H1 (cell line): Measurements from ENCODE around the gene YWHAE. TPM values are rescaled to one million over a fixed set of nuclear protein-coding genes. Genes with fewer than 3 reads are reported as not detected.
A peak's percentile ranks its signal among the peaks of the same experiment; 100 is the strongest.

Experiments used
- CTCF ChIA-PET: fragments of 300-600 bp; sonication (Branson Sonifier 250); formaldehyde crosslinking; loops from one replicate; lab custom pipeline; 2021; ENCODE audit not compliant: partially characterized antibody; lab: Charles Lee
- POLR2A ChIA-PET: fragments of 300-600 bp; sonication (Branson Sonifier 250); formaldehyde crosslinking; loops from one replicate; lab custom pipeline; 2021; ENCODE audit warnings: inconsistent platforms; ENCODE audit not compliant: partially characterized antibody; lab: Charles Lee
- DNase-seq, 2 experiments: peaks; one replicate each; pipeline versions ENCODE4 v3.0.0 to v3.0.0-alpha.2; 2010 to 2022; ENCODE audit warnings: low spot score in 2 of 2, low read depth in 1 of 2, mixed read lengths in 1 of 2
- FAIRE-seq: peaks from 2 replicates; lab custom pipeline; 2011; peaks lifted over from hg19 to GRCh38; lab: Jason Lieb, UNC
- H2AFZ ChIP-seq: 2 replicates; pipeline ENCODE4 v1.8.1; 2012; ENCODE audit warnings: low read length, inconsistent platforms
- H2AK5ac ChIP-seq: 2 replicates; pipeline ENCODE4 v1.6.1; 2013; ENCODE audit warnings: low read depth, low read length
- H2BK120ac ChIP-seq: replicated peaks from 2 replicates; pipeline ENCODE3; 2013; ENCODE audit warnings: low read depth, low read length, inconsistent platforms
- H2BK12ac ChIP-seq: 2 replicates; pipeline ENCODE4 v1.6.1; 2013; ENCODE audit warnings: low read depth, low read length
- H2BK15ac ChIP-seq: 2 replicates; pipeline ENCODE4 v1.6.1; 2013; ENCODE audit warnings: low read length
- H2BK20ac ChIP-seq: 2 replicates; pipeline ENCODE4 v1.6.1; 2013; ENCODE audit warnings: low read length
- H2BK5ac ChIP-seq: 2 replicates; pipeline ENCODE4 v1.6.1; 2013; ENCODE audit warnings: low read depth, low read length
- H3K14ac ChIP-seq: 2 replicates; pipeline ENCODE4 v1.6.1; 2013; ENCODE audit warnings: inconsistent platforms; ENCODE audit not compliant: insufficient read length
- H3K18ac ChIP-seq: 2 replicates; pipeline ENCODE4 v1.6.1; 2013; ENCODE audit warnings: low read length; ENCODE audit errors: extremely low read depth
- H3K23ac ChIP-seq: 2 replicates; pipeline ENCODE4 v1.6.1; 2013; ENCODE audit warnings: inconsistent platforms; ENCODE audit not compliant: insufficient read length
- H3K23me2 ChIP-seq: 2 replicates; pipeline ENCODE4 v1.6.1; 2013; ENCODE audit warnings: low read depth, low read length
- H3K27ac ChIP-seq: 2 replicates; pipeline ENCODE4 v1.6.1; 2011; ENCODE audit warnings: low read depth, low read length, inconsistent platforms
- H3K27me3 ChIP-seq, 4 experiments: replicated peaks in 1 of 4; 1 replicate in 1 of 4; 2 replicates in 3 of 4; pipeline versions ENCODE4 v1.6.1 to v1.8.1; 2011 to 2013; ENCODE audit warnings: low read length in 3 of 4, mild to moderate bottlenecking in 3 of 4, inconsistent platforms in 2 of 4, mixed read lengths in 2 of 4, moderate library complexity in 1 of 4; ENCODE audit not compliant: control insufficient read depth in 3 of 4, insufficient read depth in 3 of 4; ENCODE audit errors: extremely low read depth in 1 of 4
- H3K36me3 ChIP-seq, 4 experiments: 2 replicates each; pipeline versions ENCODE4 v1.6.1 to v1.8.1; 2011 to 2013; ENCODE audit warnings: mild to moderate bottlenecking in 4 of 4, low read length in 3 of 4, moderate library complexity in 2 of 4, control low read depth in 1 of 4, inconsistent platforms in 1 of 4; ENCODE audit not compliant: insufficient read depth in 4 of 4, control insufficient read depth in 2 of 4
- H3K4ac ChIP-seq: replicated peaks from 2 replicates; pipeline ENCODE3; 2013; ENCODE audit warnings: low read length, low read depth, mixed read lengths, inconsistent platforms; ENCODE audit not compliant: insufficient read length
- H3K4me1 ChIP-seq, 4 experiments: replicated peaks in 1 of 4; 1 replicate in 1 of 4; 2 replicates in 3 of 4; pipeline versions ENCODE4 v1.6.1 to v1.8.1; 2011 to 2013; ENCODE audit warnings: low read length in 3 of 4, inconsistent platforms in 2 of 4, mixed read lengths in 1 of 4; ENCODE audit not compliant: insufficient read depth in 4 of 4, control insufficient read depth in 3 of 4
- H3K4me2 ChIP-seq, 2 experiments: 2 replicates each; pipeline versions ENCODE4 v1.6.1 to v1.8.1; 2011 to 2013; ENCODE audit warnings: low read depth in 2 of 2, low read length in 2 of 2, control low read depth in 1 of 2, inconsistent platforms in 1 of 2, mild to moderate bottlenecking in 1 of 2; ENCODE audit not compliant: insufficient read depth in 1 of 2
- H3K4me3 ChIP-seq, 4 experiments: fragments of 200-600, 300-600 bp in 1 of 4; sonication (generic), shearing (Covaris generic), sonication (Bioruptor Twin) in 1 of 4; 2 replicates each; pipeline versions ENCODE4 v1.5.1 to v1.8.1; 2011 to 2016; ENCODE audit warnings: low read length in 4 of 4, low read depth in 3 of 4, control low read depth in 2 of 4, inconsistent platforms in 2 of 4, mild to moderate bottlenecking in 2 of 4, mixed read lengths in 1 of 4, moderate library complexity in 1 of 4; ENCODE audit not compliant: insufficient read depth in 2 of 4; ENCODE audit errors: extremely low read depth in 1 of 4
- H3K56ac ChIP-seq: replicated peaks from 2 replicates; pipeline ENCODE3; 2013; ENCODE audit warnings: low read depth, mild to moderate bottlenecking, mixed read lengths, low read length, inconsistent platforms; ENCODE audit not compliant: insufficient read length
- H3K79me1 ChIP-seq: 2 replicates; pipeline ENCODE4 v1.6.1; 2013; ENCODE audit warnings: low read depth, low read length, control low read depth
- H3K79me2 ChIP-seq, 2 experiments: 2 replicates each; pipeline versions ENCODE4 v1.6.1 to v1.8.1; 2012 to 2013; ENCODE audit warnings: low read length in 2 of 2, mild to moderate bottlenecking in 2 of 2, inconsistent platforms in 1 of 2; ENCODE audit not compliant: insufficient read depth in 2 of 2, control insufficient read depth in 1 of 2
- H3K9ac ChIP-seq, 4 experiments: replicated peaks in 1 of 4; 1 replicate in 1 of 4; 2 replicates in 3 of 4; pipeline versions ENCODE4 v1.6.1 to v1.8.1; 2011 to 2013; ENCODE audit warnings: low read depth in 3 of 4, low read length in 3 of 4, control low read depth in 2 of 4, mild to moderate bottlenecking in 2 of 4, moderate library complexity in 2 of 4, inconsistent platforms in 1 of 4; ENCODE audit errors: extremely low read depth in 1 of 4
- H3K9me3 ChIP-seq, 2 experiments: 2 replicates each; pipeline versions ENCODE4 v1.6.1 to v1.8.1; 2012 to 2013; ENCODE audit warnings: mild to moderate bottlenecking in 2 of 2, moderate library complexity in 2 of 2, control low read depth in 1 of 2, inconsistent platforms in 1 of 2, low read depth in 1 of 2, low read length in 1 of 2, mixed read lengths in 1 of 2; ENCODE audit not compliant: insufficient read depth in 2 of 2
- H4K20me1 ChIP-seq, 2 experiments: replicated peaks in 1 of 2; 2 replicates each; pipeline versions ENCODE3 to v1.8.1; 2011 to 2013; ENCODE audit warnings: inconsistent platforms in 2 of 2, low read length in 2 of 2, mild to moderate bottlenecking in 1 of 2; ENCODE audit not compliant: insufficient read depth in 2 of 2, control insufficient read depth in 1 of 2
- H4K5ac ChIP-seq: 2 replicates; pipeline ENCODE4 v1.6.1; 2013; ENCODE audit warnings: low read length, low read depth, mixed read lengths, inconsistent platforms; ENCODE audit not compliant: insufficient read length
- H4K8ac ChIP-seq: 2 replicates; pipeline ENCODE4 v1.8.0; 2013; ENCODE audit warnings: mild to moderate bottlenecking, moderate library complexity, low read length, inconsistent platforms; ENCODE audit not compliant: insufficient read depth; ENCODE audit errors: extremely low read depth
- H4K91ac ChIP-seq: replicated peaks from 2 replicates; pipeline ENCODE3; 2013; ENCODE audit warnings: low read length, mixed read lengths, inconsistent platforms; ENCODE audit not compliant: insufficient read length
- CBX5 ChIP-seq: fragments of 300-800, 300-1000 bp; sonication (generic); IDR thresholded peaks from 2 replicates; pipeline ENCODE4 v1.7.1; 2016; ENCODE audit warnings: antibody characterized with exemption, low read length, low read depth
- CHD2 ChIP-seq: IDR thresholded peaks from 2 replicates; pipeline ENCODE4 v1.6.1; 2012; ENCODE audit warnings: low read length, improper control_type of control experiment
- CTBP2 ChIP-seq: IDR thresholded peaks from 2 replicates; pipeline ENCODE4 v1.7.0; 2011; ENCODE audit warnings: borderline replicate concordance, mild to moderate bottlenecking, moderate library complexity, mixed read lengths, low read length; ENCODE audit not compliant: insufficient read depth, insufficient read length
- HDAC6 ChIP-seq: IDR thresholded peaks from one replicate; pipeline ENCODE4 v1.7.1; 2012; ENCODE audit warnings: low read depth, mild to moderate bottlenecking, inconsistent platforms, low read length, moderate library complexity
- JUND ChIP-seq: IDR thresholded peaks from 2 replicates; pipeline ENCODE4 v1.6.1; 2011; ENCODE audit warnings: mild to moderate bottlenecking, improper control_type of control experiment, low read length
- KDM1A ChIP-seq: fragments of 200-600, 300-600 bp; sonication (generic); IDR thresholded peaks from 2 replicates; pipeline ENCODE4 v1.7.1; 2016; ENCODE audit warnings: mild to moderate bottlenecking, low read length, borderline replicate concordance
- POLR2AphosphoS5 ChIP-seq: IDR thresholded peaks from 2 replicates; pipeline ENCODE4 v1.6.1; 2011; ENCODE audit warnings: low read depth, low read length
- RNF2 ChIP-seq: fragments of 200-900, 300-1000 bp; sonication (generic); IDR thresholded peaks from 2 replicates; pipeline ENCODE4 v1.7.1; 2016; ENCODE audit warnings: borderline replicate concordance, low read depth, mild to moderate bottlenecking, antibody characterized with exemption, low read length; ENCODE audit not compliant: poor library complexity, severe bottlenecking; ENCODE audit errors: missing control alignments
- SP2 ChIP-seq: IDR thresholded peaks from 2 replicates; pipeline ENCODE4 v1.6.1; 2012; ENCODE audit warnings: mild to moderate bottlenecking, low read length, inconsistent platforms
- SP4 ChIP-seq: IDR thresholded peaks from 2 replicates; pipeline ENCODE4 v1.6.1; 2012; ENCODE audit warnings: low read length, inconsistent platforms
- TCF12 ChIP-seq: IDR thresholded peaks from 2 replicates; pipeline ENCODE4 v1.6.1; 2011; ENCODE audit warnings: low read depth, mild to moderate bottlenecking, low read length
- WGBS, 2 experiments: shearing (Covaris generic) in 1 of 2; methylation state at CpG; one replicate each; pipeline versions ENCODE4 v1.1.6 to v1.1.7; 2013 to 2015; ENCODE audit warnings: low lambda C conversion rate in 2 of 2, mixed read lengths in 2 of 2, inconsistent platforms in 1 of 2, low coverage in 1 of 2, missing lambda C conversion rate in 1 of 2; ENCODE audit not compliant: insufficient replicate concordance in 2 of 2, insufficient coverage in 1 of 2, insufficient read length in 1 of 2; ENCODE audit errors: extremely low coverage in 1 of 2, missing lambda C conversion rate in 1 of 2; 5-methylcytosine and 5-hydroxymethylcytosine counted together
- polyA plus RNA-seq, 7 experiments: library from polyadenylated mRNA; depleted of rRNA in 3 of 7; stranded (reverse) in 5 of 7; unstranded in 2 of 7; fragments of >200 nt in 5 of 7; fragments of 200-250 nt in 2 of 7; gene quantifications; 1 replicate in 5 of 7; 2 replicates in 1 of 7; 4 replicates in 1 of 7; pipeline versions ENCODE4 v1.2.1 to v1.2.3, GENCODE V29; 2011 to 2013; ENCODE audit warnings: missing spikeins in 2 of 7, mixed read lengths in 2 of 7
- total RNA-seq: library from RNA; stranded (reverse); fragmentation: NEBNext Ultra II Directional; extraction: Animal tissue kit (Norgen Biotek cat#: 25700); gene quantifications from 2 replicates; pipeline ENCODE4 v1.2.1, GENCODE V29; 2021
- TF ChIP-seq, protein P1 (sequence below): IDR thresholded peaks from 2 replicates; pipeline ENCODE4 v1.6.1; 2012; ENCODE audit warnings: low read length, inconsistent platforms

Gene YWHAE
- total and polyA plus RNA-seq, 2 of the 8 experiments (the other 6 are each of a cell fraction or from before 2014, with no cell fraction given) = 559 to 1,186 TPM

DNA sequence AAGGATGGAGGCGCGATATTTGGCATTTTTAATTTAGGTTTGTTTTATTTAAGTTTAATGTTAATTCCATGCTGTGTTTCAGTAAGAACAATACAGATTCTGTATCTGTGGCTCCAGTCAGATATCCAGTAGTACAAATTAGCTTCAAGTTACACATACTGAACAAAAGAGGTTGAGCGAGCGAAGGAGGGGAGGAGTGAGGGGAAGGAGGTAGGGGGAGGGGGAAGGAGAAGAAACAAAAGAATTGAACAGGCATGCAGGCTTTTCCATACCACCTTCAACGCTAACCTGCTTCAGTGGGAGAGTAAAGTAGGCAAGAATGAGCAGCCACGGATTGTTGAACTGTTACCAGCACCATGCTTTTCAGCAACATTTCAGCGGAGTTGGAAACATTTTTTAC lies 55.5 kb downstream of the YWHAE start:
- H4K20me1 ChIP-seq = peaks cover 9 to 11% of the 10 kb centered on the region in 2 experiments
- H3K79me2 ChIP-seq = peaks cover 4 to 39% of the 10 kb centered on the region in 2 experiments
- peaks cover 0 to 3% (median 0%) of the 10 kb centered on the region in 4 experiments; a peak in 2 of 7 replicates for H3K4me1 ChIP-seq
- H4K91ac ChIP-seq = no peak overlapping the region
- H3K9ac ChIP-seq = peak overlapping the region in 1 of 4 experiments; percentile 18; a peak in 1 of 7 replicates
- ChIA-PET POLR2A (interaction anchor here (0.7 kb wide), 1 partner anchor 73 kb away, joined by 3 read pairs; no protein-coding TSS in a partner anchor), CTCF (interaction anchor here (1.1 to 1.9 kb wide), 2 partner anchors 13 to 21 kb away, joined by 3 to 6 read pairs; no protein-coding TSS in a partner anchor)
- no peak overlapping the region for H3K56ac ChIP-seq
- no peak overlapping the region for H3K4me3 ChIP-seq
- peaks cover 2% of the 10 kb centered on the region; the same call in 1 of the 2 replicates for H3K79me1 ChIP-seq
- H2AK5ac ChIP-seq = no peak overlapping the region
- no peak overlapping the region for H4K5ac ChIP-seq
- DNase-seq (no peak), FAIRE-seq (no peak)
- no peak overlapping the region for H2BK15ac ChIP-seq
- H4K8ac ChIP-seq = no peak overlapping the region
- 86 to 100% methylated on average over 2 to 7 of the region's 7 CpGs for WGBS, 2 experiments
- no peak overlapping the region for H2BK5ac ChIP-seq
- peaks cover 5 to 38% (median 26%) of the 10 kb centered on the region in 4 experiments; a peak in 6 of 8 replicates for H3K36me3 ChIP-seq
- H3K4me2 ChIP-seq = peak overlapping the region in 1 of 2 experiments; percentile 17; a peak in 1 of 4 replicates
- H3K14ac ChIP-seq = no peak overlapping the region
- no peak overlapping the region for H2BK120ac ChIP-seq
- no peak overlapping the region for H2BK20ac ChIP-seq
- H2BK12ac ChIP-seq = no peak overlapping the region
- H2AFZ ChIP-seq = no peak overlapping the region
- H3K4ac ChIP-seq = no peak overlapping the region
- no peaks in the 10 kb centered on the region for H3K23me2 ChIP-seq
- no peak overlapping the region for H3K18ac ChIP-seq
- H3K23ac ChIP-seq = no peak overlapping the region
- H3K27ac ChIP-seq = no peak overlapping the region
- H3K9me3 ChIP-seq = peaks cover 0 to 3% of the 10 kb centered on the region in 2 experiments; a peak in 1 of 4 replicates
- no peaks in the 10 kb centered on the region for H3K27me3 ChIP-seq
- TF ChIP-seq KDM1A = no peak
- TF ChIP-seq SP2 = no peak
- TF ChIP-seq, protein P1, sequence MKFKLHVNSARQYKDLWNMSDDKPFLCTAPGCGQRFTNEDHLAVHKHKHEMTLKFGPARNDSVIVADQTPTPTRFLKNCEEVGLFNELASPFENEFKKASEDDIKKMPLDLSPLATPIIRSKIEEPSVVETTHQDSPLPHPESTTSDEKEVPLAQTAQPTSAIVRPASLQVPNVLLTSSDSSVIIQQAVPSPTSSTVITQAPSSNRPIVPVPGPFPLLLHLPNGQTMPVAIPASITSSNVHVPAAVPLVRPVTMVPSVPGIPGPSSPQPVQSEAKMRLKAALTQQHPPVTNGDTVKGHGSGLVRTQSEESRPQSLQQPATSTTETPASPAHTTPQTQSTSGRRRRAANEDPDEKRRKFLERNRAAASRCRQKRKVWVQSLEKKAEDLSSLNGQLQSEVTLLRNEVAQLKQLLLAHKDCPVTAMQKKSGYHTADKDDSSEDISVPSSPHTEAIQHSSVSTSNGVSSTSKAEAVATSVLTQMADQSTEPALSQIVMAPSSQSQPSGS = no peak
- no peak for TF ChIP-seq HDAC6
- no peak for TF ChIP-seq POLR2AphosphoS5
- no peak for TF ChIP-seq TCF12
- TF ChIP-seq CBX5 = no peak
- no peak for TF ChIP-seq SP4
- TF ChIP-seq CTBP2 = no peak
- no peak for TF ChIP-seq CHD2
- TF ChIP-seq JUND = no peak
- TF ChIP-seq RNF2 = no peak
